Loucy (cell line): Measurements from ENCODE around the gene PPP2R2B.

Experiments used
- EZH2phosphoT487 ChIP-seq: fragments of 200-600 bp; IDR thresholded peaks from 2 replicates; pipeline ENCODE4 v1.6.1; 2018; ENCODE audit warnings: antibody characterized with exemption, mild to moderate bottlenecking, moderate library complexity, borderline replicate concordance
- TF ChIP-seq, protein P1 (sequence below): fragments of 200-600 bp; sonication (generic); conservative IDR thresholded peaks from 2 replicates; pipeline ENCODE4 v1.5.1; 2014; ENCODE audit warnings: mild to moderate bottlenecking, antibody characterized with exemption, low read length

- TF ChIP-seq, protein P1, sequence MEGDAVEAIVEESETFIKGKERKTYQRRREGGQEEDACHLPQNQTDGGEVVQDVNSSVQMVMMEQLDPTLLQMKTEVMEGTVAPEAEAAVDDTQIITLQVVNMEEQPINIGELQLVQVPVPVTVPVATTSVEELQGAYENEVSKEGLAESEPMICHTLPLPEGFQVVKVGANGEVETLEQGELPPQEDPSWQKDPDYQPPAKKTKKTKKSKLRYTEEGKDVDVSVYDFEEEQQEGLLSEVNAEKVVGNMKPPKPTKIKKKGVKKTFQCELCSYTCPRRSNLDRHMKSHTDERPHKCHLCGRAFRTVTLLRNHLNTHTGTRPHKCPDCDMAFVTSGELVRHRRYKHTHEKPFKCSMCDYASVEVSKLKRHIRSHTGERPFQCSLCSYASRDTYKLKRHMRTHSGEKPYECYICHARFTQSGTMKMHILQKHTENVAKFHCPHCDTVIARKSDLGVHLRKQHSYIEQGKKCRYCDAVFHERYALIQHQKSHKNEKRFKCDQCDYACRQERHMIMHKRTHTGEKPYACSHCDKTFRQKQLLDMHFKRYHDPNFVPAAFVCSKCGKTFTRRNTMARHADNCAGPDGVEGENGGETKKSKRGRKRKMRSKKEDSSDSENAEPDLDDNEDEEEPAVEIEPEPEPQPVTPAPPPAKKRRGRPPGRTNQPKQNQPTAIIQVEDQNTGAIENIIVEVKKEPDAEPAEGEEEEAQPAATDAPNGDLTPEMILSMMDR = no peak
- TF ChIP-seq EZH2phosphoT487 = no peak
Observed at GRCh38 chr5:146562461-146562860, 316.1 kb downstream of the PPP2R2B start.
